Testis (tissue), 2 donors: ENCODE data around the gene LRP1B.

Experiments
- POLR2A ChIP-seq: fragments of 450-650 bp; IDR thresholded peaks from one replicate; pipeline ENCODE4 v1.6.1; 2017; ENCODE audit warnings: antibody characterized with exemption, mild to moderate bottlenecking, moderate library complexity
- TF ChIP-seq, protein P1 (sequence below), 3 experiments: fragments of 450-650 bp in 2 of 3; fragments of 200-600 bp in 1 of 3; sonication (generic) in 1 of 3; IDR thresholded peaks; one replicate each; pipeline ENCODE4 v1.5.1; 2016 to 2019; ENCODE audit warnings: antibody characterized with exemption in 3 of 3, mild to moderate bottlenecking in 2 of 3, moderate library complexity in 1 of 3

DNA sequence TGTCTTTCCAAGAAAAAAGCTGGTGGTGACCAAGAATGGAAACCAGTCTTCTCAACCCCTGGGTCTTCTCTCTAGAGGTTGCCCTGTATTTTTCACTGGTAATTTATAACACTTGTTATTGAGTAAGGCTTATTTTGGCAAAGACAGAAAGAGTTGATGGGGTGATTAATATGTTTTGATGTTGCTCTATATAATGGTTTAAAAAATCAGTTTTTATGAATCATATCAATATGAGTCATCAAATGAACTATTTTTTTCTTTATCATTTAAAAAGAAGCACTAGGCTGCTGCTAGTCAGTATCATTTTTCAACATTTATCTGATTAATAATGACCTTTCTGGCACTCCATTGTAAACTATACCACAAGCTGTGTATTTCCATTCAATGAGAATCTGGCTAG is 1142.2 kb downstream of the LRP1B start:
- TF ChIP-seq, protein P1, sequence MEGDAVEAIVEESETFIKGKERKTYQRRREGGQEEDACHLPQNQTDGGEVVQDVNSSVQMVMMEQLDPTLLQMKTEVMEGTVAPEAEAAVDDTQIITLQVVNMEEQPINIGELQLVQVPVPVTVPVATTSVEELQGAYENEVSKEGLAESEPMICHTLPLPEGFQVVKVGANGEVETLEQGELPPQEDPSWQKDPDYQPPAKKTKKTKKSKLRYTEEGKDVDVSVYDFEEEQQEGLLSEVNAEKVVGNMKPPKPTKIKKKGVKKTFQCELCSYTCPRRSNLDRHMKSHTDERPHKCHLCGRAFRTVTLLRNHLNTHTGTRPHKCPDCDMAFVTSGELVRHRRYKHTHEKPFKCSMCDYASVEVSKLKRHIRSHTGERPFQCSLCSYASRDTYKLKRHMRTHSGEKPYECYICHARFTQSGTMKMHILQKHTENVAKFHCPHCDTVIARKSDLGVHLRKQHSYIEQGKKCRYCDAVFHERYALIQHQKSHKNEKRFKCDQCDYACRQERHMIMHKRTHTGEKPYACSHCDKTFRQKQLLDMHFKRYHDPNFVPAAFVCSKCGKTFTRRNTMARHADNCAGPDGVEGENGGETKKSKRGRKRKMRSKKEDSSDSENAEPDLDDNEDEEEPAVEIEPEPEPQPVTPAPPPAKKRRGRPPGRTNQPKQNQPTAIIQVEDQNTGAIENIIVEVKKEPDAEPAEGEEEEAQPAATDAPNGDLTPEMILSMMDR (IDR thresholded peaks at IDR 0.05) = no peak
- TF ChIP-seq POLR2A = no peak
